ENCODE data around the gene LCOR.
"Not testable (repeated sequence)": the region's sequence is repeated elsewhere in the genome, so short reads cannot be mapped to it uniquely, and the experiment has no call there.

The LCOR gene

GRCh38 chr10:97015240-97015639 is 183.1 kb downstream of the LCOR start:
- peak in 1 of 2 experiments; percentile 25 for DNase-seq

GRCh38 chr10:97016728-97017473 is 184.8 kb downstream of the LCOR start:
- no peak for DNase-seq

GRCh38 chr10:97017474-97017903 is 185.4 kb downstream of the LCOR start:
- no peak for DNase-seq

- DNase-seq, result no peak
Observed at GRCh38 chr10:97018251-97019212, 186.4 kb downstream of the LCOR start.

GRCh38 chr10:97019213-97019844 is 187.2 kb downstream of the LCOR start:
- DNase-seq, result no peak

- DNase-seq, result no peak
Observed at GRCh38 chr10:97020452-97021400, 188.6 kb downstream of the LCOR start.

GRCh38 chr10:97022616-97023015 is 190.5 kb downstream of the LCOR start:
- DNase-seq, result no peak

GRCh38 chr10:97023401-97024167 is 191.5 kb downstream of the LCOR start:
- no peak for DNase-seq

GRCh38 chr10:97024168-97025073 is 192.3 kb downstream of the LCOR start:
- no peak for DNase-seq

- DNase-seq, result peak; percentile 8 to 18
Observed at GRCh38 chr10:97025613-97026242, 193.6 kb downstream of the LCOR start.

GRCh38 chr10:97028126-97028831 is 196.2 kb downstream of the LCOR start:
- no peak for DNase-seq

- DNase-seq, result no peak
Observed at GRCh38 chr10:97028832-97029178, 196.7 kb downstream of the LCOR start.

- DNase-seq, result no peak
Observed at GRCh38 chr10:97029271-97029670, 197.2 kb downstream of the LCOR start.

GRCh38 chr10:97030894-97031293 is 198.8 kb downstream of the LCOR start:
- DNase-seq, result no peak

- DNase-seq, result no peak
Observed at GRCh38 chr10:97031459-97031858, 199.4 kb downstream of the LCOR start.

- no peak for DNase-seq
Observed at GRCh38 chr10:97032624-97033023, 200.5 kb downstream of the LCOR start.

- DNase-seq, result not testable (repeated sequence)
Observed at GRCh38 chr10:97033841-97034240, 201.7 kb downstream of the LCOR start.

- no peak for DNase-seq
Observed at GRCh38 chr10:97034301-97034700, 202.2 kb downstream of the LCOR start.

Data from NCI-H2081 (cell line).